ENCODE data around the gene CES2.
A peak's percentile ranks its signal among the peaks of the same experiment; 100 is the strongest.
"Not testable (repeated sequence)": the region's sequence is repeated elsewhere in the genome, so short reads cannot be mapped to it uniquely, and the experiment has no call there.

The CES2 gene

DNA sequence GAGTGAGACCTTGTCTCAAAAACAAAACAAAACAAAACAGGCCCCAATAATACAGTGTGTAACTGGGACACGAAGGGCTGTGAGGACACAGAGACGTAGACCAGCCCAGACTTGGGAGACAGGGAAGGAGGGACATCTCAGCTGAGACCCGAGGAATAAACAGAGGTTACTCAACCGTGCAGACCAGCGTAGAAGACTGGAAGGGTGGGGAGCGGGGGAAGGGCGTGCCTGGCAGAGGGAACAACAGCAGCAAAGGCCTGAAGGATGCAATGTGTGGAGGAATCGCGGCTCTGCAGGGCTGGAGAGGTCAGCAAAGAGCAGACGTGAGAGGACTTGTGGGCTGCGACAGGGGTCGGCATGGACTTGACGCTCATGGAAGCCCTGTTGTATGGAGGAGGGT, 41.4 kb downstream of the CES2 start:
- DNase-seq (ENCODE audit: low spot score) (peak; percentile 11), FAIRE-seq (no peak)

DNA sequence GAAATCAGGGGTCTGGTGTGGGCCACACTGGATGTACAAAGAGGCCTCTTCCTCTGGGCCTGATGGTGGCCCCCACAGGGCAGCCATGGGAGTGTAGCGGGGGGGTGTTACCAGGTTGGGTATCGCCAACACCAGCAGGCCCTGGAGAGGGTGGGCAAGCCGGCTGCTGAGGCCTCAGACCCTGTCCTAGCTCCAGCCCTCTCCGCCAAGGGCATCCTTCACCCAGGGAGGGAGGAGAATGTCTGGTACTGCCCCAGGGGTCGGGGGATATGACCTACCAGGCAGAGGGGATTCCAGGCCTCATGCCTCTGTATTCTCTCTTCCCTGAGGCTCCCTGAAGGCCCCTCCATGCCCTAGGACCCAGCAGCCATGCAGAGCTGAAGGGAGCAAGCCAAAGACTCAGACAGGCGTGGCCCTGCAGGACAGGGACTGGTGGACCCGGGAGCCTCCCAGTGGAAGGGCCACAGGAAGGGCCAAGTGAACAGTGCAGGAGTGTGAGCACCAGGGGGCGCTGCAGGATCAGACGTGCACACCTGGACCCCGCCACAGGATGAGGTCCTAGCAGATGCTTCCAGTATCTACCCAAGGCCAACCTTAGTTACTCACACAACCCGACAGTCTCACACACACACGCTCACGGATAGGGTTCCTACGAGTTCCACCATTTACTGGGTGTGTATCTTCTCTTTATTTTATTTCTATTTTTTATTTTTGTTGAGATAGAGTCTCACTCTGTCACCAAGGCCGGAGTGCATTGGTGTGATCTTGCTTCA, 42.2 kb downstream of the CES2 start:
- FAIRE-seq (no peak), DNase-seq (ENCODE audit: low spot score) (peak; percentile 74)

DNA sequence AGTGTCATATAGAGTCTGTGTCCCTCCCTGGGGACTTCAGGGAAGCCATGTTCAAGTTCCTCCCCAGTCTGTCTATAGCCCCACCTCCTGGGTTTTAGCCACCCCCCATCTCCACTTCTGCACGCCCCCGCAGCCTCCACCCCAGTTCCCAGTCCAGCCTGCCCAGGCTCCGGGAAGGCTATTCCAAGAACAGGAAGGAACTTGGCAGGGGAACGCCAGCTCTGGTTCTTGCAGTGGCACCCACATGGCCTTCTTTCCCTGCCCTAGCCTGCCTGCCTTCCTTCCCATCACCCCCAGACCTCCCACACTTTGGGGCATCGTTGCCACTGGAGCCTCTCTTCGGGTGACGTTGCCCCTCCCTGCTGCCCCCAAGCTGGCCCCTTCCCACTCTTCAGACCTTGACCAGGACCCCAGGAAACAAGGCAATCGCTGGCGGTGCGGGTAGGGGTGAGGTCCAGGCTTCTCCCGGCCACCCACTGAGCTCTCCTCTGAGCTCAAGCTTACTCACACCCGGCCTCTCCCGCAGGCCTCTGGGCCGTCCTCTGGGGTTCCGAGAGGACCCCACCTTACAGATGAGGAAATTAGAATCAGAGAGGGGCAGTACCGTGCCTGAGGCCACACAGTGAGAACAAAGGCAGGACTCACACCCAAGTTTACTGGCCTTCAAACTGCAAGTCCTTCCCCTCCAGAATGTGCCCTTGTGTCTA, 43.8 kb downstream of the CES2 start:
- FAIRE-seq, result no peak
- DNase-seq (ENCODE audit: low spot score), result no peak

DNA sequence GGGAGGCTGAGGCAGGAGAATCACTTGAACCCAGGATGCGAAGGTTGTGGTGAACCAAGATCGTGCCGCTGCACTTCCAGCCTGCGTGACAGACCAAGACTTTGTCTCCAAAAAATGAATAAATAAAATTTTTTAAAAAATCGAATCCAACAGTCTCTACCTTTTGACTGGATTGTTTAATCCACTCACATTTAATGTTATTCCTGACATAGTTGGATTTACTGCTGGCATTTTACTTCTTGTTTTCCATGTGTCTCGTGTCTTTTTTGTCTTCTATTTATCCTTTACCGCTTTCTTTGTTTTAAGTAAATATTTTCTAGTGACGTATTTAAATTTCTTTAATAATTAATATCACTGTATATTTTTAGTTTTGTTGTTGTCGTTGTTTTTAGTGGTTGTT, 47.7 kb downstream of the CES2 start:
- FAIRE-seq (no peak), DNase-seq (ENCODE audit: low spot score) (no peak)

DNA sequence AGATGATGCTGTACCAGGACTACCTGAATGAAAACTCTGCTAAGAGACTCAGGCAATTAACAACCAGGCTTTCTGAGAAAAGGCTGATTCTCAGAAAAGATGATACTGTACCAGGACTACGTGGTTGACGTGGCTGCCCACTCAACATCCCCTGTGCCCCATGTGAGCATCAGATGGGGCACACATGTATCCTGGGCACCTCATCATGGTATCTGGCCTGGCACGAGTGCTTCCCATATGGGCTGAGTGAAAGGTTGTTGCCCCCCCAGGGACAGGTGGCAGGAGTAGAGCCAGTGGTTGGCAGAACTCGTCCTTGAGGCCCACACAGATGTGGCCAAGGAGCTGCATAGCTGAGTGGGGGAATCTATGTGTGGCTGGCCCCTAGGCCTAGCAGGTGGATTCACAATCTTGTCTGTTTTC, 49.6 kb downstream of the CES2 start:
- FAIRE-seq, result no peak
- no peak for DNase-seq (ENCODE audit: low spot score)

DNA sequence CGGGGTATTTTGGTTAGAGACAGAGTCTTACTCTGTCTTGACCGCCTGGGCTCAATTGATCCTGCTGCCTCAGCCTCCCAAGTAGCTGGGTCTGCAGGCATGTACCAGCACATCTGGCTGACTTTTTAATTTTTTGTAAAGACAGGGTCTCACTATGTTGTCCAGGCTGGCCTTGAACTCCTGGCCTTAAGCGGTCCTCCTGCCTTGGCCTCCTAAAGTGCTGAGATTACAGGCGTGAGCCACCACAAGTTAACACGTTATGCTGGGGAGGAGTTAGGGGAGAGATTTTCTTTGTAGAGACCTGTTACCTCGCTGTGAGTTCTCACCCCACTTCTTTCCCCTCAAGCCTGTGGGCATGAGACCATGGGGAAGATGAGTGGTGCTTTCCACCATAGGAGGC, 51.2 kb downstream of the CES2 start:
- no peak for FAIRE-seq
- no peak for DNase-seq (ENCODE audit: low spot score)

DNA sequence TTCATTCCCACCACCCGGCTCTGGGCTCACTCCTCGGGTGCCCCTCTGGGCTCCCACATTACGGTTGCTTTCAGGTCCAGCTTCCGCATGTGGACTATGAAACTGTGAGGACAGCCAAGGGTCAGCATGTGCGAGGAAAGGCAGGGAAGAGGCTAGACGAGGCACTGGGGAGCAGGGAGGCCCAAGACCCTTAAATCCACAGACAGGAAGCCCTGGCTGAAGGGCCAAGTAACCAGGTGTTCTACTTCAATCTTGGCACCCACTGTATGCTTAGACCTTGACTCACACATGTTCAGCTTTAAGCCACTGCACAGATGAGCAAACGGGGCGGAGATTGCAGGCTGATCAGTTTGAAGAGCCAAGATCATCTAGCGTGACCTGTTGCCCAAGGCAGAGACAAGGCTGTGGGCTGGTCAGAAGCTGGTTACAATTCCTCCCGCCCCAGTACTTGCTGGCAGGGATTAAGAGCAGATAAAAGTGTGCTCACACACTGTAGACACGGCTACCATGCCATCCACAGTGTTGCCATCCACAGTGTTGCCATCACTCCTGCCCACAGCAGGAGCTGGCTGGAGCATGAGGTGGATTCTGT, 53.0 kb downstream of the CES2 start, which contains the start of gene CES4A:
CES4A (plus strand) TSS at position 393 of the 592 bp plus-strand sequence; CDS start at position 577, 184 bp downstream.
- FAIRE-seq (peak; percentile 94), DNase-seq (ENCODE audit: low spot score) (peak; percentile 88)

DNA sequence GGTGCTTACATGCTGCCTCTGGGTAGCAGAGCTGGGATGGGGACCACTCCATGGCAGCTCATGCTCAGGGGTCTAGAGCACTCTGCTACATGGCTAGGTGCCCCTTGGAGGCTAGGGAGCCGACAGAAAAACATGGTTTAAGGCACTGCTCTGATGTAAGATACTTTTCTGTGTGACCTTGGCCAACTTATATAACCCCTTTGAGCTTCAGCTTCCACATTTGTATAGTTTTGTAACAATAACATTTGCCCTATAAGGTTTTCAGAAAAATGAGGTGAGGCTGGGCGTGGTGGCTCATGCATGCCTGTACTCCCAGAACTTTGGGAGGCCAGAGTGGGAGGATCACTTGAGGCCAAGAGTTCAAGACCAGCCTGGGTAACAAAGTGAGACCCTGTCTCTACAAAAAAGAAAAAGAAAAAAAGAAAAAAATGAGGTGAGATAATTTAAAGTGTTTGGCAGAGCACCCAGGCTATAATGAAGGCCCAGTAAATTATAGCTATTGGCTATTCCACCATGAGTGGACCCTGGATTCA, 56.3 kb downstream of the CES2 start:
- FAIRE-seq (no peak), DNase-seq (ENCODE audit: low spot score) (no peak)

DNA sequence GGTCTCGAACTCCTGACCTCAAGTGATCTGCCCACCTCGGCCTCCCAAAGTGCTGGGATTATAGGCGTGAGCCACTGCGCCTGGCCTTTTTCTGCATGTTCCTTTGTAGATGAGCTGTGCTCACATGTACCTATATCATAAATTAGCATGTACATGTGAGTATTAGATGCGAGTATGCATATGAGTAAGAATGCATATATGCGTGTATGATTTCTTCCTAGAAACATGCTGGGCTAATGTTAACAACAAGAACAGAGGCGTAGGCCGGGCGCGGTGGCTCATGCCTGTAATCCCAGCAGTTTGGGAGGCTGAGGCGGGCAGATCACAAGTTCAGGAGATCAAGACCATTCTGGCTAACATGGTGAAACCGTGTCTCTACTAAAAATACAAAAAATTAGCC, 58.2 kb downstream of the CES2 start:
- DNase-seq (ENCODE audit: low spot score); FAIRE-seq: not testable (repeated sequence)

Measured in RCC 7860 (cell line).